Upper lobe of left lung (tissue), 4 donors: ENCODE measurements around the gene TTLL10.

Source experiments
- POLR2A ChIP-seq, 4 donors: fragments of 450-650 bp; IDR thresholded peaks; one replicate each; pipeline ENCODE4 v1.5.1; 2016 to 2017; ENCODE audit warnings: antibody characterized with exemption in 4 of 4, mild to moderate bottlenecking in 2 of 4
- TF ChIP-seq, protein P1 (sequence below), 6 experiments: fragments of 450-650 bp in 4 of 6; fragments of 200-600 bp in 2 of 6; sonication (generic) in 2 of 6; IDR thresholded peaks; one replicate each; pipeline ENCODE4 v1.5.1; 2016 to 2019; ENCODE audit warnings: antibody characterized with exemption in 6 of 6

DNA sequence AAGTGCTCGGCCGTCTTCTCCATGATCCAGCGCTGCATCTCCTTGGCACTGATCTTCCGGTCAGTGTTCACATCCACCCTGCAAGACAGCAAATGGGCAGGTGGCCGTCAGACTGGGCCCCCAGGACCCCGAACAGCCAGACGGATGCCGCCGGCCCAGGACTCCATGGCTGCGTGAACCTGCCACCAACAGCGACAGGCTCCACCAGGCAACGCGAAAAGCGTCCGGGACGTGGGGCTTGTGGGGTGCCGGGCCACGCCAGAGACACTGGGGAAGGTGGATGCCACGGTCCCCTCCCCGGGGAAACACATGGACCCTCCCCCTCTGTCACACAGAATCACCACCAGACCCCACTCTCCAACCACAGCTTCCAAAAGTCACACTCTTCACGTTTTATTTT is 50.2 kb downstream of the TTLL10 start:
- TF ChIP-seq, protein P1, sequence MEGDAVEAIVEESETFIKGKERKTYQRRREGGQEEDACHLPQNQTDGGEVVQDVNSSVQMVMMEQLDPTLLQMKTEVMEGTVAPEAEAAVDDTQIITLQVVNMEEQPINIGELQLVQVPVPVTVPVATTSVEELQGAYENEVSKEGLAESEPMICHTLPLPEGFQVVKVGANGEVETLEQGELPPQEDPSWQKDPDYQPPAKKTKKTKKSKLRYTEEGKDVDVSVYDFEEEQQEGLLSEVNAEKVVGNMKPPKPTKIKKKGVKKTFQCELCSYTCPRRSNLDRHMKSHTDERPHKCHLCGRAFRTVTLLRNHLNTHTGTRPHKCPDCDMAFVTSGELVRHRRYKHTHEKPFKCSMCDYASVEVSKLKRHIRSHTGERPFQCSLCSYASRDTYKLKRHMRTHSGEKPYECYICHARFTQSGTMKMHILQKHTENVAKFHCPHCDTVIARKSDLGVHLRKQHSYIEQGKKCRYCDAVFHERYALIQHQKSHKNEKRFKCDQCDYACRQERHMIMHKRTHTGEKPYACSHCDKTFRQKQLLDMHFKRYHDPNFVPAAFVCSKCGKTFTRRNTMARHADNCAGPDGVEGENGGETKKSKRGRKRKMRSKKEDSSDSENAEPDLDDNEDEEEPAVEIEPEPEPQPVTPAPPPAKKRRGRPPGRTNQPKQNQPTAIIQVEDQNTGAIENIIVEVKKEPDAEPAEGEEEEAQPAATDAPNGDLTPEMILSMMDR (IDR thresholded peaks at IDR 0.05), result no peak
- no peak for TF ChIP-seq POLR2A (IDR thresholded peaks at IDR 0.05)
